GM23338 (cell line): ENCODE measurements around the gene FRAS1. TPM values are rescaled to one million over a fixed set of nuclear protein-coding genes. Genes with fewer than 3 reads are reported as not detected.

Source experiments
- ATAC-seq: fragments of 200-7000 bp; cut with Tn5 transposase; 3 replicates; pipeline ENCODE4 v1.9.1; 2020
- DNase-seq: peaks from one replicate; pipeline ENCODE4 v3.0.0-alpha.2; 2015; ENCODE audit warnings: low spot score
- H2AFZ ChIP-seq: fragments of 200-600 bp; sonication (generic); 2 replicates; pipeline ENCODE4 v1.8.0; 2016; ENCODE audit warnings: antibody characterized with exemption, mild to moderate bottlenecking, moderate library complexity
- H3F3A ChIP-seq: fragments of 200-600 bp; sonication (generic); replicated peaks from 2 replicates; pipeline ENCODE4 v1.8.0; 2017; ENCODE audit warnings: antibody characterized with exemption, mixed run types, low read depth
- H3K27ac ChIP-seq: fragments of 200-600 bp; sonication (generic); 2 replicates; pipeline ENCODE4 v1.6.1; 2016; ENCODE audit warnings: low read depth
- H3K27me3 ChIP-seq: fragments of 200-600 bp; sonication (generic); 2 replicates; pipeline ENCODE4 v1.8.0; 2016; ENCODE audit warnings: mild to moderate bottlenecking, mixed run types, moderate library complexity; ENCODE audit not compliant: insufficient read depth
- H3K36me3 ChIP-seq: fragments of 200-600 bp; sonication (generic); 2 replicates; pipeline ENCODE4 v1.8.0; 2016; ENCODE audit warnings: mild to moderate bottlenecking; ENCODE audit not compliant: insufficient read depth
- H3K4me1 ChIP-seq: fragments of 200-600 bp; sonication (generic); 2 replicates; pipeline ENCODE4 v1.8.0; 2016; ENCODE audit warnings: mild to moderate bottlenecking, moderate library complexity; ENCODE audit not compliant: insufficient read depth
- H3K4me2 ChIP-seq: fragments of 200-600 bp; sonication (generic); 2 replicates; pipeline ENCODE4 v1.7.1; 2017; ENCODE audit warnings: mixed run types
- H3K4me3 ChIP-seq: fragments of 200-600 bp; sonication (generic); 2 replicates; pipeline ENCODE4 v1.6.1; 2016; ENCODE audit warnings: mixed run types
- H3K79me2 ChIP-seq: fragments of 200-600 bp; sonication (generic); replicated peaks from 2 replicates; pipeline ENCODE4 v1.8.0; 2017; ENCODE audit warnings: mild to moderate bottlenecking; ENCODE audit not compliant: insufficient read depth
- H3K9me2 ChIP-seq: fragments of 200-600 bp; sonication (generic); 2 replicates; pipeline ENCODE4 v1.8.0; 2017; ENCODE audit not compliant: insufficient read depth
- H4K20me1 ChIP-seq: fragments of 200-600 bp; sonication (generic); replicated peaks from 2 replicates; pipeline ENCODE4 v1.8.0; 2017; ENCODE audit warnings: mild to moderate bottlenecking; ENCODE audit not compliant: insufficient read depth
- H3K27ac Mint-ChIP-seq: 2 replicates; pipeline ENCODE4 v1.8.0; 2020; ENCODE audit warnings: inconsistent platforms, mild to moderate bottlenecking, moderate library complexity, mixed read lengths
- H3K27me3 Mint-ChIP-seq: 3 replicates; pipeline ENCODE4 v1.8.0; 2022; ENCODE audit warnings: low read depth, mild to moderate bottlenecking, moderate library complexity, mixed read lengths, inconsistent platforms; ENCODE audit not compliant: insufficient read depth, poor library complexity
- H3K36me3 Mint-ChIP-seq: 3 replicates; pipeline ENCODE4 v1.8.0; 2021; ENCODE audit warnings: low read depth, mild to moderate bottlenecking, inconsistent platforms, moderate library complexity, mixed read lengths
- H3K4me1 Mint-ChIP-seq: 3 replicates; pipeline ENCODE4 v1.8.0; 2020; ENCODE audit warnings: mild to moderate bottlenecking, inconsistent platforms, mixed read lengths
- H3K4me3 Mint-ChIP-seq: 3 replicates; pipeline ENCODE4 v1.8.0; 2021; ENCODE audit warnings: moderate library complexity, mild to moderate bottlenecking, inconsistent platforms, mixed read lengths
- H3K9me3 Mint-ChIP-seq: 3 replicates; pipeline ENCODE4 v1.8.0; 2020; ENCODE audit warnings: moderate library complexity, mild to moderate bottlenecking, inconsistent platforms, mixed read lengths
- CREB1 ChIP-seq: fragments of 250-450 bp; sonication (Bioruptor Pico); IDR thresholded peaks from 2 replicates; pipeline ENCODE4 v1.5.0; 2020; ENCODE audit warnings: low read depth, mild to moderate bottlenecking, moderate library complexity
- EZH2 ChIP-seq: fragments of 200-600 bp; sonication (generic); IDR thresholded peaks from one replicate; pipeline ENCODE4 v1.8.0; 2017; ENCODE audit warnings: antibody characterized with exemption, mild to moderate bottlenecking, low read depth; ENCODE audit not compliant: unreplicated experiment
- EZH2phosphoT487 ChIP-seq: fragments of 200-600 bp; sonication (generic); IDR thresholded peaks from one replicate; pipeline ENCODE4 v1.8.1; 2018; ENCODE audit warnings: antibody characterized with exemption; ENCODE audit not compliant: unreplicated experiment
- JUNB ChIP-seq: IDR thresholded peaks from one replicate; pipeline ENCODE4 v1.6.1; 2016; ENCODE audit warnings: antibody characterized with exemption; ENCODE audit not compliant: unreplicated experiment
- NANOG ChIP-seq: IDR thresholded peaks from 2 replicates; pipeline ENCODE4 v1.6.1; 2016; ENCODE audit warnings: antibody characterized with exemption, borderline replicate concordance
- POLR2AphosphoS5 ChIP-seq: IDR thresholded peaks from 2 replicates; pipeline ENCODE4 v1.6.1; 2016; ENCODE audit warnings: antibody characterized with exemption, low read depth
- STAT1 ChIP-seq: IDR thresholded peaks from one replicate; pipeline ENCODE4 v1.6.1; 2016; ENCODE audit warnings: antibody characterized with exemption; ENCODE audit not compliant: unreplicated experiment
- ZNF114 ChIP-seq: fragments of 250-450 bp; sonication (Bioruptor Pico); IDR thresholded peaks from 2 replicates; pipeline ENCODE4 v1.5.0; 2020; ENCODE audit warnings: mild to moderate bottlenecking, moderate library complexity
- ZNF331 ChIP-seq: fragments of 250-450 bp; sonication (Bioruptor Pico); IDR thresholded peaks from 2 replicates; pipeline ENCODE4 v1.5.0; 2020; ENCODE audit warnings: low read depth, mild to moderate bottlenecking, moderate library complexity
- polyA plus RNA-seq: library from polyadenylated mRNA; unstranded; fragments of >200 nt; fragmentation: Nextera tagmentation; extraction: Ambion mirVana; gene quantifications from 2 replicates; pipeline ENCODE4 v1.2.1, GENCODE V29; 2016
- total RNA-seq: library from RNA; depleted of rRNA; stranded (reverse); fragments of >200 nt; shearing (Covaris generic); gene quantifications from 2 replicates; pipeline ENCODE4 v1.2.3, GENCODE V29; 2014
- TF ChIP-seq, protein P1 (sequence below): IDR thresholded peaks from one replicate; pipeline ENCODE4 v1.6.1; 2018; ENCODE audit warnings: antibody characterized with exemption; ENCODE audit not compliant: unreplicated experiment
- TF ChIP-seq, protein P2 (sequence below): fragments of 250-450 bp; sonication (Bioruptor Pico); IDR thresholded peaks from 2 replicates; pipeline ENCODE4 v1.5.0; 2020; ENCODE audit warnings: mild to moderate bottlenecking, moderate library complexity
- TF ChIP-seq, protein P3 (sequence below), 2 experiments: fragments of 200-600 bp in 1 of 2; sonication (generic) in 1 of 2; conservative IDR thresholded peaks; 2 replicates each; pipeline versions ENCODE4 v1.5.1 to v1.6.1; 2016 to 2017; ENCODE audit warnings: antibody characterized with exemption in 2 of 2, low read depth in 2 of 2, mild to moderate bottlenecking in 2 of 2, moderate library complexity in 1 of 2
- TF ChIP-seq, protein P4 (sequence below): IDR thresholded peaks from 2 replicates; pipeline ENCODE4 v1.6.1; 2016; ENCODE audit warnings: antibody characterized with exemption

The FRAS1 gene
- total and polyA plus RNA-seq, 2 experiments from 2014 or later, result 12.4 to 108 TPM

DNA sequence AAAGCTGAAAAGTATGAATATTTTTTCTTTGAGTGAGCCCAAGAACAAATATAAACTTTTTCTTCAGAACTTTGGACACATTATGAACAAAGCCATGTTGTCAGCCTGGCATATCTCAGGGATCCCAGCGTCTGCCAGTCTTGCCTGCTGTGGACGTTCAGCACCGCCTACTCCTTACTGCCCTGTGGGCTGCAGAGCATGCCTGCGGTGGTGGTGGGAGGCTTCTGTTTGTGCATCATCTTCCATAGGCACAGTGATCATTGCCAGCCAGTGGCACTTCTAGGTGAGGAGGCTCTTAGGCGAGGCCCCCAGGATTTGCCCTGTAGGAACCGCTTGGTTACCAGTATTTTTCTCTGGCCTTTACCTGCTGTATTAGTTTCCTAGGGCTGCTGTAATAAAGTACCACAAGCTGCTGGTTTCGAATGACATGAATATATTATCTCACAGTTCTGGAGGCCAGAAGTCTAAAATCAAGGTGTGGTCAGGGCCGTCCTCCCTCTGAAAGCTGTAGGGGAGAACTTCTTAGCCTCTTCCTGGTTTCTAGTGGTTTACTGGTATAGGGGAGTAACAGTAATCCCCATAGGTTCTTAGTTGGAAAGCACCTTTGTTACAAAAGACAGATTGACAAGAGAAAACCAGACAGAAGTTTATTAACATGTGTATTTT is 509.8 kb downstream of the FRAS1 start:
- Histone ChIP-seq H3K9me2 (no peaks in the 10 kb centered on the region), H4K20me1 (no peaks in the 10 kb centered on the region), H3K4me3 (no peak overlapping the region), H3F3A (no peaks in the 10 kb centered on the region), H3K79me2 (no peaks in the 10 kb centered on the region), H3K4me2 (peak overlapping the region; percentile 17; the same call in 1 of the 2 replicates), H3K27me3 (no peaks in the 10 kb centered on the region), H3K27ac (peak overlapping the region; percentile 46; the same call in 1 of the 2 replicates), H3K36me3 (no peaks in the 10 kb centered on the region), H2AFZ (no peak overlapping the region), H3K4me1 (peaks cover 33% of the 10 kb centered on the region)
- H3K4me1 Mint-ChIP-seq, result peaks cover 52% of the 10 kb centered on the region
- peaks cover 2% of the 10 kb centered on the region for H3K27me3 Mint-ChIP-seq
- no peaks in the 10 kb centered on the region for H3K9me3 Mint-ChIP-seq
- no peaks in the 10 kb centered on the region for H3K36me3 Mint-ChIP-seq
- TF ChIP-seq, protein P1, sequence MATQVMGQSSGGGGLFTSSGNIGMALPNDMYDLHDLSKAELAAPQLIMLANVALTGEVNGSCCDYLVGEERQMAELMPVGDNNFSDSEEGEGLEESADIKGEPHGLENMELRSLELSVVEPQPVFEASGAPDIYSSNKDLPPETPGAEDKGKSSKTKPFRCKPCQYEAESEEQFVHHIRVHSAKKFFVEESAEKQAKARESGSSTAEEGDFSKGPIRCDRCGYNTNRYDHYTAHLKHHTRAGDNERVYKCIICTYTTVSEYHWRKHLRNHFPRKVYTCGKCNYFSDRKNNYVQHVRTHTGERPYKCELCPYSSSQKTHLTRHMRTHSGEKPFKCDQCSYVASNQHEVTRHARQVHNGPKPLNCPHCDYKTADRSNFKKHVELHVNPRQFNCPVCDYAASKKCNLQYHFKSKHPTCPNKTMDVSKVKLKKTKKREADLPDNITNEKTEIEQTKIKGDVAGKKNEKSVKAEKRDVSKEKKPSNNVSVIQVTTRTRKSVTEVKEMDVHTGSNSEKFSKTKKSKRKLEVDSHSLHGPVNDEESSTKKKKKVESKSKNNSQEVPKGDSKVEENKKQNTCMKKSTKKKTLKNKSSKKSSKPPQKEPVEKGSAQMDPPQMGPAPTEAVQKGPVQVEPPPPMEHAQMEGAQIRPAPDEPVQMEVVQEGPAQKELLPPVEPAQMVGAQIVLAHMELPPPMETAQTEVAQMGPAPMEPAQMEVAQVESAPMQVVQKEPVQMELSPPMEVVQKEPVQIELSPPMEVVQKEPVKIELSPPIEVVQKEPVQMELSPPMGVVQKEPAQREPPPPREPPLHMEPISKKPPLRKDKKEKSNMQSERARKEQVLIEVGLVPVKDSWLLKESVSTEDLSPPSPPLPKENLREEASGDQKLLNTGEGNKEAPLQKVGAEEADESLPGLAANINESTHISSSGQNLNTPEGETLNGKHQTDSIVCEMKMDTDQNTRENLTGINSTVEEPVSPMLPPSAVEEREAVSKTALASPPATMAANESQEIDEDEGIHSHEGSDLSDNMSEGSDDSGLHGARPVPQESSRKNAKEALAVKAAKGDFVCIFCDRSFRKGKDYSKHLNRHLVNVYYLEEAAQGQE, result no peak
- TF ChIP-seq STAT1 (no peak), ZNF114 (no peak), ZNF331 (no peak), JUNB (no peak), POLR2AphosphoS5 (no peak), EZH2 (no peak), NANOG (no peak), CREB1 (CRISPR knock-in tag) (no peak), EZH2phosphoT487 (no peak)
- TF ChIP-seq, protein P2, sequence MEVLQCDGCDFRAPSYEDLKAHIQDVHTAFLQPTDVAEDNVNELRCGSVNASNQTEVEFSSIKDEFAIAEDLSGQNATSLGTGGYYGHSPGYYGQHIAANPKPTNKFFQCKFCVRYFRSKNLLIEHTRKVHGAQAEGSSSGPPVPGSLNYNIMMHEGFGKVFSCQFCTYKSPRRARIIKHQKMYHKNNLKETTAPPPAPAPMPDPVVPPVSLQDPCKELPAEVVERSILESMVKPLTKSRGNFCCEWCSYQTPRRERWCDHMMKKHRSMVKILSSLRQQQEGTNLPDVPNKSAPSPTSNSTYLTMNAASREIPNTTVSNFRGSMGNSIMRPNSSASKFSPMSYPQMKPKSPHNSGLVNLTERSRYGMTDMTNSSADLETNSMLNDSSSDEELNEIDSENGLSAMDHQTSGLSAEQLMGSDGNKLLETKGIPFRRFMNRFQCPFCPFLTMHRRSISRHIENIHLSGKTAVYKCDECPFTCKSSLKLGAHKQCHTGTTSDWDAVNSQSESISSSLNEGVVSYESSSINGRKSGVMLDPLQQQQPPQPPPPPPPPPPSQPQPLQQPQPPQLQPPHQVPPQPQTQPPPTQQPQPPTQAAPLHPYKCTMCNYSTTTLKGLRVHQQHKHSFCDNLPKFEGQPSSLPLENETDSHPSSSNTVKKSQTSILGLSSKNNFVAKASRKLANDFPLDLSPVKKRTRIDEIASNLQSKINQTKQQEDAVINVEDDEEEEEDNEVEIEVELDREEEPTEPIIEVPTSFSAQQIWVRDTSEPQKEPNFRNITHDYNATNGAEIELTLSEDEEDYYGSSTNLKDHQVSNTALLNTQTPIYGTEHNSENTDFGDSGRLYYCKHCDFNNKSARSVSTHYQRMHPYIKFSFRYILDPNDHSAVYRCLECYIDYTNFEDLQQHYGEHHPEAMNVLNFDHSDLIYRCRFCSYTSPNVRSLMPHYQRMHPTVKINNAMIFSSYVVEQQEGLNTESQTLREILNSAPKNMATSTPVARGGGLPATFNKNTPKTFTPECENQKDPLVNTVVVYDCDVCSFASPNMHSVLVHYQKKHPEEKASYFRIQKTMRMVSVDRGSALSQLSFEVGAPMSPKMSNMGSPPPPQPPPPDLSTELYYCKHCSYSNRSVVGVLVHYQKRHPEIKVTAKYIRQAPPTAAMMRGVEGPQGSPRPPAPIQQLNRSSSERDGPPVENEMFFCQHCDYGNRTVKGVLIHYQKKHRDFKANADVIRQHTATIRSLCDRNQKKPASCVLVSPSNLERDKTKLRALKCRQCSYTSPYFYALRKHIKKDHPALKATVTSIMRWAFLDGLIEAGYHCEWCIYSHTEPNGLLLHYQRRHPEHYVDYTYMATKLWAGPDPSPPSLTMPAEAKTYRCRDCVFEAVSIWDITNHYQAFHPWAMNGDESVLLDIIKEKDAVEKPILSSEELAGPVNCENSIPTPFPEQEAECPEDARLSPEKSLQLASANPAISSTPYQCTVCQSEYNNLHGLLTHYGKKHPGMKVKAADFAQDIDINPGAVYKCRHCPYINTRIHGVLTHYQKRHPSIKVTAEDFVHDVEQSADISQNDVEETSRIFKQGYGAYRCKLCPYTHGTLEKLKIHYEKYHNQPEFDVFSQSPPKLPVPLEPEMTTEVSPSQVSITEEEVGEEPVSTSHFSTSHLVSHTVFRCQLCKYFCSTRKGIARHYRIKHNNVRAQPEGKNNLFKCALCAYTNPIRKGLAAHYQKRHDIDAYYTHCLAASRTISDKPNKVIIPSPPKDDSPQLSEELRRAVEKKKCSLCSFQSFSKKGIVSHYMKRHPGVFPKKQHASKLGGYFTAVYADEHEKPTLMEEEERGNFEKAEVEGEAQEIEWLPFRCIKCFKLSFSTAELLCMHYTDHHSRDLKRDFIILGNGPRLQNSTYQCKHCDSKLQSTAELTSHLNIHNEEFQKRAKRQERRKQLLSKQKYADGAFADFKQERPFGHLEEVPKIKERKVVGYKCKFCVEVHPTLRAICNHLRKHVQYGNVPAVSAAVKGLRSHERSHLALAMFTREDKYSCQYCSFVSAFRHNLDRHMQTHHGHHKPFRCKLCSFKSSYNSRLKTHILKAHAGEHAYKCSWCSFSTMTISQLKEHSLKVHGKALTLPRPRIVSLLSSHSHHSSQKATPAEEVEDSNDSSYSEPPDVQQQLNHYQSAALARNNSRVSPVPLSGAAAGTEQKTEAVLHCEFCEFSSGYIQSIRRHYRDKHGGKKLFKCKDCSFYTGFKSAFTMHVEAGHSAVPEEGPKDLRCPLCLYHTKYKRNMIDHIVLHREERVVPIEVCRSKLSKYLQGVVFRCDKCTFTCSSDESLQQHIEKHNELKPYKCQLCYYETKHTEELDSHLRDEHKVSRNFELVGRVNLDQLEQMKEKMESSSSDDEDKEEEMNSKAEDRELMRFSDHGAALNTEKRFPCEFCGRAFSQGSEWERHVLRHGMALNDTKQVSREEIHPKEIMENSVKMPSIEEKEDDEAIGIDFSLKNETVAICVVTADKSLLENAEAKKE (CRISPR knock-in tag), result no peak
- TF ChIP-seq, protein P3, sequence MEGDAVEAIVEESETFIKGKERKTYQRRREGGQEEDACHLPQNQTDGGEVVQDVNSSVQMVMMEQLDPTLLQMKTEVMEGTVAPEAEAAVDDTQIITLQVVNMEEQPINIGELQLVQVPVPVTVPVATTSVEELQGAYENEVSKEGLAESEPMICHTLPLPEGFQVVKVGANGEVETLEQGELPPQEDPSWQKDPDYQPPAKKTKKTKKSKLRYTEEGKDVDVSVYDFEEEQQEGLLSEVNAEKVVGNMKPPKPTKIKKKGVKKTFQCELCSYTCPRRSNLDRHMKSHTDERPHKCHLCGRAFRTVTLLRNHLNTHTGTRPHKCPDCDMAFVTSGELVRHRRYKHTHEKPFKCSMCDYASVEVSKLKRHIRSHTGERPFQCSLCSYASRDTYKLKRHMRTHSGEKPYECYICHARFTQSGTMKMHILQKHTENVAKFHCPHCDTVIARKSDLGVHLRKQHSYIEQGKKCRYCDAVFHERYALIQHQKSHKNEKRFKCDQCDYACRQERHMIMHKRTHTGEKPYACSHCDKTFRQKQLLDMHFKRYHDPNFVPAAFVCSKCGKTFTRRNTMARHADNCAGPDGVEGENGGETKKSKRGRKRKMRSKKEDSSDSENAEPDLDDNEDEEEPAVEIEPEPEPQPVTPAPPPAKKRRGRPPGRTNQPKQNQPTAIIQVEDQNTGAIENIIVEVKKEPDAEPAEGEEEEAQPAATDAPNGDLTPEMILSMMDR (conservative IDR thresholded peaks at IDR 0.05; ENCODE audit: low read depth in 2 of 2), result no peak
- TF ChIP-seq, protein P4, sequence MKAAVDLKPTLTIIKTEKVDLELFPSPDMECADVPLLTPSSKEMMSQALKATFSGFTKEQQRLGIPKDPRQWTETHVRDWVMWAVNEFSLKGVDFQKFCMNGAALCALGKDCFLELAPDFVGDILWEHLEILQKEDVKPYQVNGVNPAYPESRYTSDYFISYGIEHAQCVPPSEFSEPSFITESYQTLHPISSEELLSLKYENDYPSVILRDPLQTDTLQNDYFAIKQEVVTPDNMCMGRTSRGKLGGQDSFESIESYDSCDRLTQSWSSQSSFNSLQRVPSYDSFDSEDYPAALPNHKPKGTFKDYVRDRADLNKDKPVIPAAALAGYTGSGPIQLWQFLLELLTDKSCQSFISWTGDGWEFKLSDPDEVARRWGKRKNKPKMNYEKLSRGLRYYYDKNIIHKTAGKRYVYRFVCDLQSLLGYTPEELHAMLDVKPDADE, result no peak
- H3K27ac Mint-ChIP-seq, result no peak overlapping the region
- no peak; the same call in 2 of the 3 replicates for ATAC-seq
- DNase-seq, result no peak
- H3K4me3 Mint-ChIP-seq, result no peak overlapping the region
